ENCODE data around the gene GPR15.

Gene GPR15

GRCh38 chr3:98582042-98582441, 50.3 kb downstream of the GPR15 start:
- TF ChIP-seq CTCF (conservative IDR thresholded peaks at IDR 0.05; ENCODE audit: control insufficient read depth, insufficient read depth, low read depth, low read length), result no peak
- DNase-seq (ENCODE audit: low read depth), result no peak
- no peak overlapping the region for H3K4me3 ChIP-seq (ENCODE audit: control insufficient read depth, low read depth, low read length)

- no peak for TF ChIP-seq CTCF (conservative IDR thresholded peaks at IDR 0.05; ENCODE audit: control insufficient read depth, insufficient read depth, low read depth, low read length)
- DNase-seq (ENCODE audit: low read depth), result no peak
- no peak overlapping the region for H3K4me3 ChIP-seq (ENCODE audit: control insufficient read depth, low read depth, low read length)
Observed at GRCh38 chr3:98583766-98584165, 52.0 kb downstream of the GPR15 start.

All from fibroblast of mammary gland (primary cell).